Lung (tissue), 12 donors: Measurements from ENCODE around the gene SPNS2. TPM values are rescaled to one million over a fixed set of nuclear protein-coding genes. Genes with fewer than 3 reads are reported as not detected.

Source experiments
- ATAC-seq: fragments of 200-7000 bp; cut with Tn5 transposase; one replicate; pipeline ENCODE4 v1.9.1; 2020; ENCODE audit warnings: moderate number of reproducible peaks; ENCODE audit not compliant: insufficient read depth, low FRiP score
- DNase-seq, 3 donors: peaks; one replicate each; pipeline ENCODE4 v3.0.0-alpha.2; 2013 to 2017
- H3K27ac ChIP-seq, 2 donors: one replicate each; pipeline ENCODE4 v1.5.1; 2013; ENCODE audit warnings: mild to moderate bottlenecking in 2 of 2, moderate library complexity in 2 of 2, control low read depth in 1 of 2, inconsistent platforms in 1 of 2, low read depth in 1 of 2, low read length in 1 of 2
- H3K27me3 ChIP-seq, 3 donors: one replicate each; pipeline ENCODE4 v1.5.1; 2013; ENCODE audit warnings: low read length in 2 of 3; ENCODE audit not compliant: control insufficient read depth in 3 of 3, insufficient read depth in 3 of 3
- H3K36me3 ChIP-seq, 4 donors: one replicate each; pipeline ENCODE4 v1.5.1; 2013; ENCODE audit warnings: low read length in 4 of 4, mild to moderate bottlenecking in 1 of 4, moderate library complexity in 1 of 4; ENCODE audit not compliant: control insufficient read depth in 4 of 4, insufficient read depth in 4 of 4
- H3K4me1 ChIP-seq, 5 donors: one replicate each; pipeline ENCODE4 v1.5.1; 2013; ENCODE audit warnings: low read length in 5 of 5, mild to moderate bottlenecking in 2 of 5, moderate library complexity in 1 of 5; ENCODE audit not compliant: control insufficient read depth in 5 of 5, insufficient read depth in 5 of 5
- H3K4me3 ChIP-seq: one replicate; pipeline ENCODE4 v1.5.1; 2013; ENCODE audit warnings: mild to moderate bottlenecking, control low read depth, moderate library complexity
- H3K9ac ChIP-seq, 2 donors: one replicate each; pipeline ENCODE4 v1.5.1; 2013; ENCODE audit warnings: low read length in 2 of 2, control low read depth in 1 of 2; ENCODE audit not compliant: insufficient read depth in 1 of 2
- H3K9me3 ChIP-seq, 4 donors: one replicate each; pipeline ENCODE4 v1.5.1; 2013; ENCODE audit warnings: low read length in 3 of 4, mild to moderate bottlenecking in 1 of 4, moderate library complexity in 1 of 4; ENCODE audit not compliant: control insufficient read depth in 4 of 4, insufficient read depth in 3 of 4
- WGBS, 2 donors: extraction: QIAGEN DNeasy Blood & Tissue Kit; methylation state at CpG; one replicate each; pipeline ENCODE4 v1.1.7; 2013; 5-methylcytosine and 5-hydroxymethylcytosine counted together
- polyA plus RNA-seq, 2 donors: library from polyadenylated mRNA; stranded (reverse); fragments of 200-250 nt; gene quantifications; one replicate each; pipeline ENCODE4 v1.2.1, GENCODE V29; 2013
- total RNA-seq, 2 donors: library from RNA; depleted of rRNA in 1 of 2; stranded (reverse); fragments of >200 nt in 1 of 2; gene quantifications; one replicate each; pipeline ENCODE4 v1.2.1, GENCODE V29; 2014 to 2021
- TF ChIP-seq, protein P1 (sequence below): IDR thresholded peaks from 2 replicates; pipeline ENCODE4 v1.5.1; 2012; ENCODE audit warnings: mild to moderate bottlenecking; ENCODE audit errors: control extremely low read depth, extremely low read depth
- donor health status: control.
- donor health status: control.
- donor health status: Bipolar disorder and iron deficiency.
- donor health status: healthy.
- donor health status: DM: yes; HTN: yes; CAD: no.

The SPNS2 gene
- total and polyA plus RNA-seq, 4 donors = 26.8 to 60.1 (median 42.5) TPM

DNA sequence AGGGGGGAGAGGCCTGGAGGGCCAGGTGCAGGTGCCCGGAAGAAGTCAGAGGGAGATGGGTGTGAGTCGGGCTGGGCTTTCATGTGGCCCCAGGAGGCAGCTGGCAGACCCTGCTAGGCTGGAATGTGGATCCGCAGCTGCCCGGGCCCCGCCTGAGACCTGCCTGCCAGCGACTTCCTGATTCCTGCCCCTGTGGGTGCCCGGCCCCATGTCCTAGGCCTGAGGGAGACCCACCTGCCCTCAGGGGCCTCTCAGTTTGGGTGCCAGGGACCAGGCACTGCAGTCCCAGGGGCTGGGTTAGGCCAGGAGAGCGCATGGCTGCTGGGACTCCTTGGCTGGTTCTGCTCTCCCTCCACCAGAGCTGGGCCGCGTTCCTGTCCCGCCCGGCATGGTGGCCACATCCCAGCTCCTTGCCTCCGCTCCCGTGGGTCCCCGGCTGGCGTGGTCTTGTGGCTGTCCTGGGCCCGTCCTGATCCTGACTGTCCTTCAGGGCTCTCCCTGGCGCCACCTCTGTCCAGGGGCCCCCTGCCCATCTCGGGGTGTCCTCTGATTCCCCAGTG is 22.1 kb upstream of the SPNS2 start:
- ATAC-seq (no peak), DNase-seq (peak in 2 of 3 donors; percentile 50 to 54)
- no peak overlapping the region for H3K9ac ChIP-seq
- 77 to 81% methylated on average over 18 to 19 of the region's 19 CpGs for WGBS, 2 donors
- H3K9me3 ChIP-seq = no peaks in the 10 kb centered on the region
- TF ChIP-seq, protein P1, sequence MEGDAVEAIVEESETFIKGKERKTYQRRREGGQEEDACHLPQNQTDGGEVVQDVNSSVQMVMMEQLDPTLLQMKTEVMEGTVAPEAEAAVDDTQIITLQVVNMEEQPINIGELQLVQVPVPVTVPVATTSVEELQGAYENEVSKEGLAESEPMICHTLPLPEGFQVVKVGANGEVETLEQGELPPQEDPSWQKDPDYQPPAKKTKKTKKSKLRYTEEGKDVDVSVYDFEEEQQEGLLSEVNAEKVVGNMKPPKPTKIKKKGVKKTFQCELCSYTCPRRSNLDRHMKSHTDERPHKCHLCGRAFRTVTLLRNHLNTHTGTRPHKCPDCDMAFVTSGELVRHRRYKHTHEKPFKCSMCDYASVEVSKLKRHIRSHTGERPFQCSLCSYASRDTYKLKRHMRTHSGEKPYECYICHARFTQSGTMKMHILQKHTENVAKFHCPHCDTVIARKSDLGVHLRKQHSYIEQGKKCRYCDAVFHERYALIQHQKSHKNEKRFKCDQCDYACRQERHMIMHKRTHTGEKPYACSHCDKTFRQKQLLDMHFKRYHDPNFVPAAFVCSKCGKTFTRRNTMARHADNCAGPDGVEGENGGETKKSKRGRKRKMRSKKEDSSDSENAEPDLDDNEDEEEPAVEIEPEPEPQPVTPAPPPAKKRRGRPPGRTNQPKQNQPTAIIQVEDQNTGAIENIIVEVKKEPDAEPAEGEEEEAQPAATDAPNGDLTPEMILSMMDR = no peak
- no peaks in the 10 kb centered on the region for H3K27me3 ChIP-seq
- H3K4me1 ChIP-seq = peaks cover 0 to 17% (median 10%) of the 10 kb centered on the region in 5 donors
- no peaks in the 10 kb centered on the region for H3K36me3 ChIP-seq
- no peak overlapping the region for H3K4me3 ChIP-seq
- H3K27ac ChIP-seq = peak overlapping the region in 1 of 2 donors; percentile 5

DNA sequence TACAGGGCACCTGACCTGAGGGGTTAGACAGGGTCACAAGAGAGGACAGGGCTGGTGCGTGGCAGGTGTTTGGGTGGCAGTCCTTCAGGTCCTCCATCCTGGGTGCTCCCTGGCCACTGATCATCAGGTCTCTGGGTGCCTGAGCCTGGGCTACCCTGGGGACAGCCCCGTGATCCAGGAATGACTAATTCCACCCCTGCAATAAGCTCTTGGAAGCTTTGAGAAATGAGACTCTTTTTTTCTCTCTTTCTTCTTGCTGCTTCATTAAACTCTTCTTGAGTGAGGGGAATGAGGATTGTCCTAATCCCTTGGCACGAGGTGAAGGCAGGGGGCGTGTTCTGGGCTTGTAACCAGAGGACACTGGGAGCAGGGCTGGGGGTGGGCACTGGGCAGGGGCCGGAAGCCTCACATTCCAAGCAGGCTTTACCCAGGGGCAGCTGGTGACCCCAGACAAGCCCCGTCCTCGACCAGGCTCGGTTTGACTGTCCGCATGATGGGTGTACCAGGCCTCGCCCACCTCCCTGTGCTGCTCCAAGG is 21.4 kb upstream of the SPNS2 start:
- 86 to 87% methylated on average over 10 of the region's 10 CpGs for WGBS, 2 donors
- H3K9me3 ChIP-seq = no peaks in the 10 kb centered on the region
- H3K9ac ChIP-seq = no peak overlapping the region
- no peaks in the 10 kb centered on the region for H3K36me3 ChIP-seq
- H3K4me3 ChIP-seq = no peak overlapping the region
- no peaks in the 10 kb centered on the region for H3K27me3 ChIP-seq
- DNase-seq = no peak
- no peak for ATAC-seq
- TF ChIP-seq, protein P1 = no peak
- no peak overlapping the region for H3K27ac ChIP-seq
- peaks cover 0 to 22% (median 10%) of the 10 kb centered on the region in 5 donors for H3K4me1 ChIP-seq

DNA sequence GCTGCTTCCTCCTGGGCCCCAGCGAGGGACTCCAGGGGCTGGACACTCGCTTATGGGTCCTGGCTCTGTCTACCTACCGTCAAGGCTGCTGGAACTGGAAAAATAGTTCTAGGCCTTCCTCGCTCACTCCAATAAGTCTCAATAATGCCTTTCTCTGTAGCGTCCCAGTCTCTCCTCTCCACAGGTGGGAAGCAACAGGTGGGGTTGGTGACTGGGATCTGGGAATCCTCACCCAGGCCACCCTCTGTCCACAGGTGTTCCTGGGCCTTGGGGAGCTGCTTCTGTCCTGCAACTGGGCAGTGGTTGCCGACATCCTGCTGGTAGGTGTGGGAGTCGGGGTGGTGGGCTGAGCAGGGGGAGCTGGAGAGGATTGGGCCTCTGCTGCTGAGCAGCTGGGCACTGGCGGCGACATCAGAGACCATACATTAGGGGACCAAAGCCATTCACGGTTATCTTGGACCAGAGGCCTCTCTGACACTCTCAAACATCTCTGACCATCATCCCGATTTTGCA is 20.3 kb upstream of the SPNS2 start:
- H3K27ac ChIP-seq = no peak overlapping the region
- ATAC-seq (no peak), DNase-seq (no peak)
- H3K4me3 ChIP-seq = no peak overlapping the region
- no peaks in the 10 kb centered on the region for H3K9me3 ChIP-seq
- H3K36me3 ChIP-seq = no peaks in the 10 kb centered on the region
- 95 to 96% methylated on average over 11 of the region's 11 CpGs for WGBS, 2 donors
- peaks cover 0 to 23% (median 10%) of the 10 kb centered on the region in 5 donors for H3K4me1 ChIP-seq
- TF ChIP-seq, protein P1 = no peak
- H3K9ac ChIP-seq = no peak overlapping the region
- no peaks in the 10 kb centered on the region for H3K27me3 ChIP-seq
